Measurements from ENCODE around the gene GARNL3. TPM values are rescaled to one million over a fixed set of nuclear protein-coding genes. Genes with fewer than 3 reads are reported as not detected.

GARNL3 gene
- polyA plus RNA-seq, 1 donor, result 17.8 TPM

GRCh38 chr9:127233550-127233949 is 31.0 kb upstream of the GARNL3 start:
- DNase-seq, result no peak

- no peak for DNase-seq
Measured at GRCh38 chr9:127233989-127234388, 30.6 kb upstream of the GARNL3 start.

DNA sequence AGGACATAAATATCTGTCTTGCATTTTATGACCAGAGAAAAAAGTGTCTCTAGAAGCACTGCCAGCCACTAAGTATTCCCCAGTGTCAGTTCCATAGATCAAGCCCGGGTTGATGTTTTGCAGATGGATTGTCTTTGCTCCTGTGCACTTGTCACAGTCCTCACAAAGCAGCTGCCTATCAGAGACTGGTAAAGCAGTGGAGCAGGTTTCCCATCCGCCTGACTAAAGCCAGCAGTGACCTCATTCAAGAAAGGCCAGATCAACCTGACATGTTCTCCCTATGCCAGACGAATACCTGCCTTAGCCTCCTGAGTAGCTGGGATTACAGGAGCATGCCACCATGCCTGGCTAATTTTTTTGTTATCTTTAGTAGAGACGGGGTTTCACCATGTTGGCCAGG is 26.8 kb upstream of the GARNL3 start:
- DNase-seq, result no peak

- no peak for DNase-seq
Measured at GRCh38 chr9:127241354-127241753, 23.2 kb upstream of the GARNL3 start.

- peak; percentile 97 for DNase-seq
Measured at GRCh38 chr9:127244609-127245601, 19.7 kb upstream of the GARNL3 start.

GRCh38 chr9:127245637-127246164 is 18.9 kb upstream of the GARNL3 start:
- no peak for DNase-seq

GRCh38 chr9:127248241-127248640 is 16.3 kb upstream of the GARNL3 start:
- DNase-seq, result no peak

DNA sequence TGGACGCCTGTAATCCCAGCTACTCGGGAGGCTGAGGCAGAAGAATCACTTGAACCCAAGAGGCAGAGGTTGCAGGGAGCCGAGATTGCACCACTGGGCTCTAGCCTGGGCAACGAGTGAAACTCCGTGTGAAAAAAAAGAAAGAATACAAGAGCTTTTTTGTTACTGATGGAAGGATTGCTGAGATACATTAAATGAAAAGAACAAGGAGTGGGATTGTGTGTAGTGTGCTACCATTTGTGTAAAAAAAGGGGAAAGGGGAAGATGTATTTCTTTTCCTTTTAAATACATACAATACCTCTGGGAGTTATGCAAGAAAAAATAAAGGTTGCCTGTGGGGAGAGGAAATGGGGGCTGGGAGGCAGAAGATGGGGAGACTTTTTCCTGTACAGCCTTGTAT is 14.7 kb upstream of the GARNL3 start:
- no peak for DNase-seq

DNA sequence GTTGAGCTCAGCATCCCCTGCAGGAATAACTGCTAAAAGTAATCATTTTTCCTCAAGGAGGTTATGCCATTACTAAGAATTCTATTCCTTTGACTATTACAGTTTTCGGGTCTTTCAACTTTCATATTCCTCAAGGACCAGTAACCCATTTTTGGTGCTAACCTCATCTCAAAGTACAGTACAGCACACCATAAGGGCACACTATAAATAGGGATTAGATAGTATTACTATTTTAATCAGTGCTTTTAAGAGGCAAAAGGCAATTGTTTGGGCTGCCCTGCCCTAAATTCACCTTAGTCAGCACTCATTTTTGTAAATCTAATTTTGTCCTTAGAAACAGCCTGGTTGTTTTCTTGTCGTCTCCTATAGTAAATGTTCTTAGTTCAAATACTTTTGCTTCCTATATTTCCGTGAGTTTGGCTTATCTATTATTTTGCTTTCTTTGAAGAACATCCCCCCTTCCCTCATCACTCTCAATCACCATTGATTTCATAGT is 13.6 kb upstream of the GARNL3 start:
- DNase-seq, result no peak

GRCh38 chr9:127252410-127253318 is 11.9 kb upstream of the GARNL3 start:
- no peak for DNase-seq

- DNase-seq, result no peak
Measured at GRCh38 chr9:127253446-127253845, 11.1 kb upstream of the GARNL3 start.

GRCh38 chr9:127255692-127256091 is 8.9 kb upstream of the GARNL3 start:
- DNase-seq, result no peak

GRCh38 chr9:127256324-127256723 is 8.2 kb upstream of the GARNL3 start:
- no peak for DNase-seq

DNA sequence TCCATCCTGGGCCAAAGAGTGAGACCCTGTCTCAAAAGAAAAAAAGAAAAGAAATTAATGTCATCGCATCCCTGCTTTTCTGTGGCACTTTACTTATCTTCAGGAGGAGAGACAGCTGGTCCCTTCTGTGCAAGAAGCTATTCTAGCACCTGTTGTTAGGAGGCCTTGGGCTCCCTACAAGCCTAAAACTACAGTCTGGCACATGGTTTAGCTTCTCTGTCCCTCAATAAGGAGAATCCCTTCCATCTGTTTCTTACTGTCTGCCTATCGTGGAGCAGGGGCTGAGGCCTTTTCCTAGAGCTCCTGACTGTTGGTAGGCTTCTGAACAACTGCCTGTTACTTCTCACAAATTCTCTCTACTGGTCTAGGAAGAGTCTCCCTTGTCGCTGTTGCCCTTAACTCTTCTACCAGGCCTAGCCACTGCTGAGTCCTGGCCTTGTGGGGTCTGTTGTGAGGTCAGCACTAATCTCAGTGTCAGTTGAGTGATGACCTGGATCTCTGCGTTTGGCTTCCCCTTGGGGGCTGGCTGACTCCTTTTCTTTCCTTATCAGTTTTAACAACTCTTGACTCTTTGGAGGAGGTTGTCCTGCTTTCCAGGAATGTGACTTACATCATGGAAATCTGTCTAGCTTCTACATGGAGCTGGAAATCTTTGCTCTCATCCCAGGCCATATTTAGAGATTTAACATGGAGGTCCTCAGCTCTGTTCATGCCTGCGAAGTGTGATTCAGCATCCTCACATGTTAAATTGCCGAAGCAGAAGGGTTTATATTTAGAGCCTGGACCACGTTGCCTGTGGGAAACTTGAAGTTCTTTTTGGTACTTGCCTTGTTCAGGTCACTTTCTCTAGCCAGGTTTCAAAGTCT is 5.7 kb upstream of the GARNL3 start:
- DNase-seq, result no peak

GRCh38 chr9:127262602-127263001 is 2.0 kb upstream of the GARNL3 start:
- DNase-seq, result no peak

DNA sequence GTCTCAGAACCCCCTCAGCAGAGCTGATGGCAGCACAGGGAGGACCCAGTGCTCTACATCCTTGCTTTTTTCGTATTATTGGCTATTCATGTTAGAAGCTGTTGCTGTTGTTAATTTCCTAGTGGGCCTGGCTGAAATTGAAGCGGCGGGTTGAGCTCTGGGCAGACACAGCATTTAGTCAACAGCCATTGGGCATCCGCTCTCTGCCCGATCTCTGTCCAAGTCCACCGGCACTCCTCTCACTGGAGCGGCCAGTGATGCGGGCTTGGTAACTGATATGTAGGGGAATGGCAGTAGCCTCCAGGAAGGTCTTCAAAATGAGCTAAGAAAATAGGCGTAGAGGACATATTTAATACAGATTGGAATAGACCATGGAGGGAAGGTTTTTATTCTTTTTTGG is 1.3 kb upstream of the GARNL3 start:
- DNase-seq, result no peak

DNA sequence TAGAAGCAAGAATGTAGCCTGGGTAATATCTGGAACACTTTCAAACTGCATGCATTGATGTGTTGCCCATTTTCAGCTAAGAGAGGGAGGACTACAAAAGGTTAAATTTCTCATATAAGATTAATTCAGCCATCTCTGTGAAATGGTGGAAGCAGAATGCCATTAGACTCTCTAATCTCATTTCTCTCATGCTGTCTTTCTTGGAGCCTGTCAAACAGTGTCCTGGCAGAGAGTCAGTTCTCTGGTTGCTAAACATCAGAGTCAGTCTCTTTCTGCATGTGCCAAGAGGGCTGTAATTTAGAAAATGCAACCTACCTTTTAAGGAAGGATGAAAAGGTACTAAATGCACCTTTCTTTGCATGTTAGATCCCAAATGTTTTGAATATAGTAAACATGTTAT is 910 bp upstream of the GARNL3 start:
- DNase-seq, result no peak

DNA sequence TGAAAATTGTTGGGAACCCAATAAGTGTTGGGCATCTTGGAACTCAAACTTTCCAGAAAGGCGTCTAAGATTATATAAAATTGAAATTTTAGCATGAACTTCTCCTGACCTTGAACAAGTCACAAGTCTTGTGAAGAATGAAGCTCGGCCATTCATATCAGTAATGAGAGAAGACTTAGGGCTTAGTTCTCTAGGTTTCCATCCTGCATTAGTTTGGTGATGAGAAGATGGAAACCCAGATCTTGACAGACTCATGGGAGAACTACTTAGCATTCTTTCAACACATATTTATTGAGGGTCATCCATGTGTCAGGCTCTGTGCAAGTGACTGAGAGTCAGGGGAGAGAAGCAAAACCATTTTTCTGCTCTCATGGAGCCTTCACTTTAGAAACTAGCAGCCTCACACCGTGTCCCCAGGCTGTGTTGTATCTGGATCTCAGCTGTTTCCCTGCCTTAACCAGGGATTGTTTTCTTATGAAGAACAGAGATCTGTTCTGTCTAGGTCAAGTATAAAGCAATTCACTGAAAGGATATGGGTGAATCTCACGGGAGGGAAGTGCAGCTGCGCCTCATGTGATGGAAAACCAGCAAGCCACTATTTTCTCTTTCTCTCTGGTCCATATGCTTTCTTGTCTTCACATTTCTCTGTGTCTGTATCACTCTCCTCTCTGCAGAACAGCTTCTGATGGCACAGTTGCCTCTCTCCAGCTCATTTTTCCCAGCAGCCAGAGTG is 3.4 kb downstream of the GARNL3 start:
- peak; percentile 68 for DNase-seq

GRCh38 chr9:127269449-127269848 is 4.9 kb downstream of the GARNL3 start:
- no peak for DNase-seq

GRCh38 chr9:127273326-127273725 is 8.8 kb downstream of the GARNL3 start:
- DNase-seq, result no peak

GRCh38 chr9:127277099-127277498 is 12.5 kb downstream of the GARNL3 start:
- no peak for DNase-seq

Measured in hindlimb muscle (tissue), 1 donor.